Occipital lobe (tissue), 2 donors: ENCODE data around the gene EFTUD2. TPM values are rescaled to one million over a fixed set of nuclear protein-coding genes. Genes with fewer than 3 reads are reported as not detected.

ENCODE experiments used
- DNase-seq: peaks from one replicate; lab custom pipeline; 2025; lab: John Stamatoyannopoulos, UW
- total RNA-seq: library from RNA; depleted of rRNA; stranded (reverse); fragments of >200 nt; gene quantifications from one replicate; pipeline ENCODE4 v1.2.3, GENCODE V29; 2014

The EFTUD2 gene
- total RNA-seq, 1 donor from 2014 or later, result 88.9 TPM

GRCh38 chr17:44925731-44926697 is 26.8 kb upstream of the EFTUD2 start:
- DNase-seq, result no peak

DNA sequence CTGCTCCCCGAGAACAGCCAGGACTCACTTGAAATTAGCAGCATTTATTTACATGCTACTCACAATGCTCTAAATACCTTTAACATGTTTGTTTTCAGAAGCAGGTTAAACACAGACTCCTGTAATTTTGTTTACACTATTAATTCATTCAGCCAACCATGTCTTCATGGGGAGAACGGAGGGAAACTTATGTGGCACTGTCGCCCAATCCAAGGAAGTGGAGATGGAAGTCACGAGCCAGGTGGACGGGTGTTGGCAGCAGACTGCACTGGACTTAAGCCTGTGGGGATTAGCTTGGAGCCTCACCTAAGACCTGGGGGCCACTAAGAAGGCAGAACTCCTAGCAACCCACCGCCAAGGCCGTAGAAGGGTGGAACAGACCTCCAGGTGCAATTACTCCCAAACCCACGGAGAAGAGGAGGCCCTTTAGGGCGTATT is 24.9 kb upstream of the EFTUD2 start:
- no peak for DNase-seq

GRCh38 chr17:44922746-44923470 is 23.7 kb upstream of the EFTUD2 start:
- DNase-seq, result no peak

DNA sequence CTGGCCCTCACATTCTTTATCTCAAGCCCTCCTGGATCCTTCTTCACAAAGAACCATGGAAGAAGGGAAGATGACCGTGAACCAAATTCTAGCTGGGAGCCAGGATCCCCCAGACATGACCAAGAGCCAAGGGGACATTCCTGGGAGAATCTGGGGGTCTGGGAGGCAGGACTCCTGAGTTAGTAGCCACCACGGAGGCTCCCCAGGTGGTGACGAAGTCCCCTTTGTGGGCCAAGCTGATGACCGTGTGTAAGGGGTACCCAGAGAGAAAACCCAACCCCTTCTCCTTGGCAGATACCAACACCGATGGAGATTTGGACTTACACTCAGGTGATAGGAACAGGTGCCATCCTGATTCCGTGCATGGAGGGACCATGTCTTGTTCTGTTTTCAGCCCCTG is 22.9 kb upstream of the EFTUD2 start:
- DNase-seq, result no peak

DNA sequence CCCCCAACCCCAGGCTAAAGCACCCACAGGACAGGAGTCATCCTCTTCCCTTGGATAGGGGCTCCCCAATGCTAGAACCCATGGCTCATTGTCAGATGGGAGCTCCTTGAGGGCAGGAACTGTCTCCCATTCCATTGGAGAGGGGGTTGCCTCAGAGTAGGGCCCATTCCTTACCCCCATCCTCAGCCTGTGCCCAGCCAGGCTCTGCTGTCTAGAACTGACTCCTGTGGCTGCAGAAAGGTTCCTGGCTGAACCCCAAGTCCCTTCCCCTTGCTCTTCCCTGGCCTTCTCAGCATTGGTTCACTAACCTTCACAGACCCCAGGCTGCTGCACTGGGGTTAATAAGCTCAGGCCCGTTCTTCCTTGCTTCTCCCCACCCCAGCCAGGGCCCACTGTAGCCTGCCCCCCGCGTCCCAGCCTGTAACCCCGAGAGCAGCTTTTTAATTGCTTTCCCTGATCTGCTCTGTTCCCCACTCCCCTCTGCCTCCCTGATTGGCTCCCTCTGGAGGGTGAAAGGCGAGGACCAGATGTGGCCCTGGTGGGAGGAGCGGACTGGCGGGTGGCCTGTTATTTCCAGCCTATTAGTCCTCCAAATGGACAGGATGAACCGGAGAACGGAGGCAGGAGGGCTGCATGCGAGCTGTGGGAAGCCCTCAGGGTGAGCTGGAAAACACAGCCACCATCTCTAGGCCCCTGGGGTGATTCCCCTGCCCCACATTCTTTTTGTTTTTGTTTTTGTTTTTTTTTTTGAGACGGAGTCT is 22.1 kb upstream of the EFTUD2 start:
- no peak for DNase-seq

GRCh38 chr17:44920565-44920940 is 21.3 kb upstream of the EFTUD2 start:
- DNase-seq, result no peak

- peak; percentile 77 for DNase-seq
Measured at GRCh38 chr17:44919885-44920564, 20.8 kb upstream of the EFTUD2 start.

DNA sequence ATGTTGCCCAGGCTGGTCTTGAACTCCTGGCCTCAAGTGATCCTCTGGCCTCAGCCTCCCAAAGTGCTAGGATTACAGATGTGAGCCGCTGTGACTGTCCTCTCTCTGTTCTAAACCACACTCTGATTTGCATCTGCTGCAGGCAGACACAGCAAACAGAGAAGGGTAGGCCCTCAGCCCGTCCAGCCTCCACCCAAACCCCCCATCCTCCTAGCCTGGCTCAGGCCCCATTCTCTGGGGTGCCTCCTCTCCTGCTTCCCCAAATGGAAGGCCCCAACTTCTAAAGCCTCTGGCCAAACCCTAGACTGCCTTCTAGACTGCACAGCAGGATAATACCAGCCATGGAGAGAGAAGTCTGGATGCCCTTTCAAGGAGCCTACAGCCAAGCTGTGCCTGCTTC is 20.2 kb upstream of the EFTUD2 start:
- DNase-seq, result no peak

DNA sequence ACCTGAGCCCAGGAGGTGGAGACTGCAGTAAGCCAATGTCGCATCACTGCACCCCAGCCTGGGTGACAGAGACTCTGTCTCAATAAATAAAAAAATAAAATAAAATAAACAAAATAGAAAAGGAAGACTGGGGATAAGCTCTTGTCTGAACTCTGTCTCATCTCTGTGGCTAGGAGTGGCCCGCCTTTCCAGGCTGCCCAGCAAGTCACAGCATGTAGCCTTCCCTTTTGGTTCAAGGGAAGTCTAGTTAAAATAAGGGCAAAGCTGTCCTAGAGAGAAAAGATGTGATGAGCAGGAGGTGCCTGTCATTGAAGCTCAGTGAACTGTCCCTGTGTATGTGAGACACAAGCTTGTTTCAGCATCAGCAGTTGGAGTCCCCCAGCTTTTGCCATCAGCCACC is 18.8 kb upstream of the EFTUD2 start:
- DNase-seq, result no peak

GRCh38 chr17:44917456-44917855 is 18.2 kb upstream of the EFTUD2 start:
- DNase-seq, result no peak

- DNase-seq, result peak; percentile 69
Measured at GRCh38 chr17:44916781-44917241, 17.6 kb upstream of the EFTUD2 start.

GRCh38 chr17:44915862-44916780 is 16.9 kb upstream of the EFTUD2 start:
- no peak for DNase-seq

DNA sequence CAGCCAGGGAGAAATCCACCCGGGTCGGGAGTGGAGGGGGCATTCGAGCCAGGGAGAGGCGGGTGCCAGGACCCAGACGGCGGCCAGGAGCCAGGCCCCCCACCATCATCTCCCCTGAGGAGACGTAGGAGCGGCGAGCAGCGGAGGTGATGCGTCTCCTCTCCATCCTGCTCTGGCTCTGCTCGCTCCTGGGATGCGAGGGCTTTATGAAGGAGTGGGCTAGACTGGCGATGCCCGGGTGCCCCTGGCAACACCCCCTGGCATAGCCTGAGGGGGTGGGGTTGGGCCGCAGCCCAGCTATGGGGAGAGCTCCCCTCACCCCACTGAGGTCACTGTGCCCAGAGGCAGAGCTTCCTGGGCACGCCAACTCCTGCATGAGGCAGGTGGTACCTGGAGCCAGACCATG is 16.1 kb upstream of the EFTUD2 start, which contains the start of gene GFAP:
Gene GFAP, minus strand, starts transcription at position 180 of the 406 bp plus-strand sequence. Its CDS starts 14 bp downstream, at position 166.
- DNase-seq, result no peak

DNA sequence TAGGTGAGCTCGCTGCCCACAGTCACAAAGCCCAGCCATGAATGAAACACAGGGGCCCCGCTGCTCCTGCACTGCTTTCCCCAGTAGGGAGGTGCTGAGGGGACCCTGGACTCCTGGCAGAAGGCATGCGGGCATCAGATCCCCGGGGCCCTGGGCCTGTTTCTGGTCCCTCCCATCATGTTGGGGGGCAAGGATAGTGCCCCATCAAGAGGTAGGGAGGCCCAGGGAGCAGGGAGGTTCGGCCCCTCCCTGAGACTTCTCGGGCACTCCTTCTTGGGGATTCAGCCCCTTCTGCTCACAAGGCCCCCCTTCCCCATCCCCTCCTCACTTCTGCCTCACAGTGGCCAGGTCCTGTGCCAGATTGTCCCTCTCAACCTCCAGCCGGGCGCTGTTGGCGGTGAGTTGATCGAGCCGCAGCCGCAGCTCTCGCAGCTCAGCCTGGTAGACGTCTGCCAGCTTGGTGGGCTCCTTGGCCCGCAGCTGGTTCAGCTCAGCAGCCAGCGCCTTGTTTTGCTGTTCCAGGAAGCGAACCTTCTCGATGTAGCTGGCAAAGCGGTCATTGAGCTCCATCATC is 15.5 kb upstream of the EFTUD2 start:
- DNase-seq, result no peak

DNA sequence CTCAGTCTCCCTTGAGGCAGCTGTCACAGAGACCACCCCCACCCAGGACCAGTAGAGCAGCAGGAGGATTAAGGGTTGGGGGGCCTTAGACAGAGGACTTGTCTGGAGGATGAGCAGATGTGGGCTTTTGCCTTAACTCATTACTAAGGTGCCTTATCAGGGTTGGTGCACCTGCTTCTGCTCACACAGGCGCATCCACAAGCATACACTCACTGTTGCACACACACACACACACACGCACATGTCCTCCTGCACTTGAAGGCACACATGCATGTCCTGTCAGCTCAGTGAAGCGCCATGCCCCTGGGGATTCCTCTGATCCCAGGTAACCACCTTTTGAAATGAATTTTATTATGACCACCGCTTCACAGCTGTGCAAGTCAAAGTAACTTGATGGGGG is 14.9 kb upstream of the EFTUD2 start:
- DNase-seq, result no peak

DNA sequence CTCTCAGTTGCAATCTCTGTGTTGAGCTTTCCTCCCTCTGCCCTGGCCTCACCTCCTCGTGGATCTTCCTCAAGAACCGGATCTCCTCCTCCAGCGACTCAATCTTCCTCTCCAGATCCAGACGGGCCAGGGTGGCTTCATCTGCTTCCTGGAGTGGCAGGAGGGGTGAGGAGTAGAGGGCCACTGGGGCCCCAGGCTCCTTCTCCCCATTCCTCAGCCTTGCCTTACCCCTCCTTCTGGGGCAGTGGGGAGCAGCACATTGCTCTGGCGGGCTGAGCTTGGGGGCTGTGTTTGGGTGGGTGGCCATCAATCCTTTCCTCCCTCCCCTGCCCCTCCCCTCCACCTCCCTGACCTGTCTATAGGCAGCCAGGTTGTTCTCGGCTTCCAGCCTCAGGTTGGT is 14.4 kb upstream of the EFTUD2 start:
- DNase-seq, result no peak

- DNase-seq, result no peak
Measured at GRCh38 chr17:44912763-44913544, 13.7 kb upstream of the EFTUD2 start.

GRCh38 chr17:44911133-44912001 is 12.1 kb upstream of the EFTUD2 start:
- no peak for DNase-seq
